NCI-H446 (cell line): ENCODE measurements around the gene UCP3.
"Not testable (repeated sequence)": the region's sequence is repeated elsewhere in the genome, so short reads cannot be mapped to it uniquely, and the experiment has no call there.

Experiments
- DNase-seq, 2 experiments: peaks; one replicate each; lab custom pipeline; 2025; lab: John Stamatoyannopoulos, UW

The UCP3 gene

GRCh38 chr11:74000307-74001133 is 8.4 kb downstream of the UCP3 start:
- DNase-seq, result no peak

- no peak for DNase-seq
Observed at GRCh38 chr11:73999581-74000306, 9.1 kb downstream of the UCP3 start.

- no peak for DNase-seq
Observed at GRCh38 chr11:73998846-73999575, 9.9 kb downstream of the UCP3 start.

GRCh38 chr11:73997120-73997770 is 11.6 kb downstream of the UCP3 start:
- DNase-seq, result no peak

- no peak for DNase-seq
Observed at GRCh38 chr11:73996161-73996747, 12.6 kb downstream of the UCP3 start.

GRCh38 chr11:73995731-73996130 is 13.2 kb downstream of the UCP3 start:
- DNase-seq, result no peak

- DNase-seq, result no peak
Observed at GRCh38 chr11:73995247-73995646, 13.6 kb downstream of the UCP3 start.

GRCh38 chr11:73991471-73992006 is 17.3 kb downstream of the UCP3 start:
- no peak for DNase-seq

- DNase-seq, result no peak
Observed at GRCh38 chr11:73990730-73991129, 18.2 kb downstream of the UCP3 start.

GRCh38 chr11:73989156-73989555 is 19.7 kb downstream of the UCP3 start:
- no peak for DNase-seq

GRCh38 chr11:73988227-73988626 is 20.7 kb downstream of the UCP3 start:
- DNase-seq, result no peak

GRCh38 chr11:73985661-73986060 is 23.2 kb downstream of the UCP3 start:
- not testable (repeated sequence) for DNase-seq

- peak; percentile 78 to 83 for DNase-seq
Observed at GRCh38 chr11:73983741-73984538, 24.9 kb downstream of the UCP3 start.

GRCh38 chr11:73982990-73983740 is 25.7 kb downstream of the UCP3 start:
- peak; percentile 94 to 98 for DNase-seq

GRCh38 chr11:73982595-73982989 is 26.3 kb downstream of the UCP3 start, which contains the start of gene UCP2:
UCP2 (minus strand) TSS chr11:73982843; CDS start chr11:73978378, 4,465 bp downstream.
- DNase-seq, result peak; percentile 84 to 94

GRCh38 chr11:73981051-73981805 is 27.7 kb downstream of the UCP3 start:
- no peak for DNase-seq

GRCh38 chr11:73980001-73980961 is 28.6 kb downstream of the UCP3 start:
- DNase-seq, result no peak

GRCh38 chr11:73978576-73979086 is 30.3 kb downstream of the UCP3 start:
- no peak for DNase-seq
